Type B pancreatic cell (in vitro differentiated cells): ENCODE data around the gene BIRC3. TPM values are rescaled to one million over a fixed set of nuclear protein-coding genes. Genes with fewer than 3 reads are reported as not detected.
"Not testable (repeated sequence)": the region's sequence is repeated elsewhere in the genome, so short reads cannot be mapped to it uniquely, and the experiment has no call there.

Experiments
- DNase-seq: peaks from one replicate; pipeline ENCODE4 v3.0.0; 2021; ENCODE audit warnings: mixed read lengths; ENCODE audit not compliant: unreplicated experiment; ENCODE audit errors: extremely low spot score
- H3K27ac Mint-ChIP-seq: 2 replicates; pipeline ENCODE4 v1.8.0; 2021; ENCODE audit warnings: mild to moderate bottlenecking, mixed read lengths
- H3K27me3 Mint-ChIP-seq: 2 replicates; pipeline ENCODE4 v1.8.0; 2021; ENCODE audit warnings: mixed read lengths
- H3K36me3 Mint-ChIP-seq: 2 replicates; pipeline ENCODE4 v1.8.0; 2021; ENCODE audit warnings: mixed read lengths
- H3K4me1 Mint-ChIP-seq: one replicate; pipeline ENCODE4 v1.8.0; 2021; ENCODE audit warnings: mixed read lengths; ENCODE audit not compliant: unreplicated experiment
- H3K4me3 Mint-ChIP-seq: 2 replicates; pipeline ENCODE4 v1.8.0; 2021; ENCODE audit warnings: mild to moderate bottlenecking, mixed read lengths
- H3K9me3 Mint-ChIP-seq: 2 replicates; pipeline ENCODE4 v1.8.0; 2021; ENCODE audit warnings: mixed read lengths
- CTCF ChIP-seq: fragments of 200-600 bp; sonication (generic); conservative IDR thresholded peaks from 2 replicates; pipeline ENCODE4 v1.5.0; 2021; ENCODE audit warnings: antibody characterized with exemption, mild to moderate bottlenecking
- total RNA-seq: library from RNA; stranded (reverse); gene quantifications from 2 replicates; pipeline ENCODE4 v1.2.1, GENCODE V29; 2021; ENCODE audit warnings: low replicate concordance

BIRC3 gene
- total RNA-seq, 1 donor from 2014 or later, result 2.3 TPM

- Mint-ChIP-seq H3K27me3 (peaks cover 3% of the 10 kb centered on the region), H3K4me3 (no peak overlapping the region), H3K4me1 (no peaks in the 10 kb centered on the region), H3K36me3 (no peaks in the 10 kb centered on the region), H3K9me3 (no peaks in the 10 kb centered on the region), H3K27ac (no peak overlapping the region)
- no peak for DNase-seq
- TF ChIP-seq CTCF, result peak; percentile 31
Measured at GRCh38 chr11:102325088-102325487, 7.8 kb downstream of the BIRC3 start.

GRCh38 chr11:102328748-102329147 lies 11.5 kb downstream of the BIRC3 start:
- no peak for DNase-seq
- no peaks in the 10 kb centered on the region for H3K36me3 Mint-ChIP-seq
- no peaks in the 10 kb centered on the region for H3K27me3 Mint-ChIP-seq
- H3K27ac Mint-ChIP-seq, result no peak overlapping the region
- peaks cover 9% of the 10 kb centered on the region for H3K4me1 Mint-ChIP-seq
- no peak overlapping the region for H3K4me3 Mint-ChIP-seq
- no peaks in the 10 kb centered on the region for H3K9me3 Mint-ChIP-seq
- no peak for TF ChIP-seq CTCF

- TF ChIP-seq CTCF, result no peak
- no peaks in the 10 kb centered on the region for H3K9me3 Mint-ChIP-seq
- peaks cover 9% of the 10 kb centered on the region for H3K4me1 Mint-ChIP-seq
- H3K27ac Mint-ChIP-seq, result no peak overlapping the region
- H3K4me3 Mint-ChIP-seq, result no peak overlapping the region
- H3K27me3 Mint-ChIP-seq, result no peaks in the 10 kb centered on the region
- H3K36me3 Mint-ChIP-seq, result no peaks in the 10 kb centered on the region
- DNase-seq, result no peak
Measured at GRCh38 chr11:102330231-102330630, 12.9 kb downstream of the BIRC3 start.

- H3K27me3 Mint-ChIP-seq, result no peaks in the 10 kb centered on the region
- no peaks in the 10 kb centered on the region for H3K9me3 Mint-ChIP-seq
- no peak for TF ChIP-seq CTCF
- no peak overlapping the region for H3K4me3 Mint-ChIP-seq
- no peak for DNase-seq
- H3K27ac Mint-ChIP-seq, result no peak overlapping the region
- peaks cover 9% of the 10 kb centered on the region for H3K4me1 Mint-ChIP-seq
- no peaks in the 10 kb centered on the region for H3K36me3 Mint-ChIP-seq
Measured at GRCh38 chr11:102331341-102331740, 14.1 kb downstream of the BIRC3 start.

DNA sequence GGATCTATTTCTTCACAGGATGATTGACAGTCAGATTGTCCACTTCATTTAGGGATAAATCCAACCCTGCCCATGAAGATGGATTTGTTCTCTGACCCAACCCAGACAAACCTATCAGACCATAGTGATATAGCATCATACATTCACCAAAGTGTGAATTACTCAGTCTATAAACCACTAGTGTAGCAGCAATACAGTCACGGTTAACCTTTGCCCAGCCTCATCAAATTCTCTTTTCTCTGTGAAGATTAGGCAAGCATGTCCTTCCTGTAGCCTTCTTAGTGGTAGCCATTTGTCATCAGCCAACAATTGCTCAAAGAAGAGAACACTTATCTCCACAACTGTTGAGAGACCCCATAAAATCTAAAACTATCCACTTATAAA lies 15.3 kb downstream of the BIRC3 start:
- Mint-ChIP-seq H3K4me1 (peaks cover 9% of the 10 kb centered on the region), H3K27me3 (no peaks in the 10 kb centered on the region), H3K27ac (no peak overlapping the region), H3K4me3 (no peak overlapping the region), H3K36me3 (no peaks in the 10 kb centered on the region), H3K9me3 (no peaks in the 10 kb centered on the region)
- no peak for TF ChIP-seq CTCF
- no peak for DNase-seq

DNA sequence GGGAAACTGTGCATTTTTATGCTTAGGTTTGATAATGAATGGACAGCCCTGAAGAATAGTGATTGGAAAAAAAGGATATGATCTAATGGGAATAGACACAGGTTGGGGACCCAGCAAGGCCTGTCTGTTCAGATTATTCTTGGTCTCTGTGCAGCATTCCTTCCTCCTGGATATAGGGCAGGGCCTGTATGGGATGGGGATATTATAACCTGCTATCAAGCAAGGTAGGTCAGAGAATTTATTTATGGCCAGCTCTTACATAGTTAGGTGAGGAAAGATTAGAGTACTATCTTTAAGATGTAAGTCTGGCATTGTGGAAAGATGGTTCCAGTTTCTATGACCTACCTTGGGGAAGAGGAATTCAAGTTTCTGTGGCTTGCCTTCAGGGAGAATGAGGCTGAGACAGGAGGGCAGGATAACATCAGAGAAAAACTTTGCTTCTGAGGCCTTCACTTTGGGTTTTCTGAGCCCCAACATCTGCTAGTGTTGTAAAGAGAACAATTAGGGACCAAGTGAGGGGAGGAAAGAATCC lies 21.3 kb downstream of the BIRC3 start:
- no peak overlapping the region for H3K4me3 Mint-ChIP-seq
- TF ChIP-seq CTCF, result no peak
- no peak for DNase-seq
- H3K36me3 Mint-ChIP-seq, result no peaks in the 10 kb centered on the region
- peaks cover 4% of the 10 kb centered on the region for H3K4me1 Mint-ChIP-seq
- no peak overlapping the region for H3K27ac Mint-ChIP-seq
- H3K9me3 Mint-ChIP-seq, result no peaks in the 10 kb centered on the region
- no peaks in the 10 kb centered on the region for H3K27me3 Mint-ChIP-seq

GRCh38 chr11:102341311-102341710 lies 24.0 kb downstream of the BIRC3 start:
- not testable (repeated sequence) for DNase-seq, H3K27ac Mint-ChIP-seq, H3K9me3 Mint-ChIP-seq, H3K4me3 Mint-ChIP-seq, H3K36me3 Mint-ChIP-seq, H3K27me3 Mint-ChIP-seq
- H3K4me1 Mint-ChIP-seq, result peaks cover 12% of the 10 kb centered on the region
